ENCODE measurements around the gene TBC1D9B. TPM values are rescaled to one million over a fixed set of nuclear protein-coding genes. Genes with fewer than 3 reads are reported as not detected.
A peak's percentile ranks its signal among the peaks of the same experiment; 100 is the strongest.

TBC1D9B gene
- total and polyA plus RNA-seq, 2 of the 13 experiments (the other 11 are each of a cell fraction or from before 2014, with no cell fraction given): 35.0 to 50.0 TPM

GRCh38 chr5:179936976-179937681 lies 29.4 kb upstream of the TBC1D9B start:
- ATAC-seq: no peak
- POLR2A ChIA-PET: no interaction called here

GRCh38 chr5:179930788-179931473 lies 23.2 kb upstream of the TBC1D9B start:
- WGBS (ENCODE audit: low lambda C conversion rate): 80% methylated on average over 8 of the region's 8 CpGs
- no TSS peak for BruUV-seq (replicated peaks)
- ChIA-PET CTCF (ENCODE audit: low intra/inter-chr PET ratio, low total read pairs) (no interaction called here), POLR2A (no interaction called here)
- no peak for DNase-seq (ENCODE audit: low spot score)
- no peak for ATAC-seq
- Histone ChIP-seq H3K4me3 (replicated peaks in 1 of 3; ENCODE audit: insufficient read depth in 1 of 3, low read depth in 2 of 3, low read length in 3 of 3) (no peak overlapping the region), H3K9me3 (ENCODE audit: low read length) (no peaks in the 10 kb centered on the region), H4K20me1 (ENCODE audit: insufficient read depth, low read length) (no peaks in the 10 kb centered on the region), H3K4me2 (ENCODE audit: low read depth, low read length) (no peak overlapping the region), H3K79me2 (ENCODE audit: insufficient read depth, low read length) (no peaks in the 10 kb centered on the region), H3K4me1 (ENCODE audit: insufficient read depth, low read length) (no peaks in the 10 kb centered on the region), H2AFZ (ENCODE audit: low read length) (no peak overlapping the region), H3K27ac (ENCODE audit: extremely low read length, insufficient read depth, low read length) (no peak overlapping the region), H3K36me3 (replicated peaks in 1 of 2; ENCODE audit: control insufficient read depth in 1 of 2, insufficient read depth in 2 of 2, low read length in 2 of 2) (no peaks in the 10 kb centered on the region), H3K9ac (ENCODE audit: insufficient read depth, low read depth, low read length) (no peak overlapping the region), H3K27me3 (ENCODE audit: control insufficient read depth in 1 of 2, insufficient read depth in 2 of 2, low read length in 2 of 2) (no peaks in the 10 kb centered on the region)
- FAIRE-seq: no peak
- intact Hi-C loops (cut with micrococcal nuclease; ENCODE audit: unreplicated experiment): no loop called here
- in situ Hi-C loops (cut with HindIII; ENCODE audit: extremely low pct_ligation_motif_present, low pct_unique_long_range_greater_than_20kb): no loop called here
- TF ChIP-seq GABPB1 (CRISPR knock-in tag; IDR thresholded peaks at IDR 0.05): no peak
- TF ChIP-seq ZNF17 (CRISPR knock-in tag; IDR thresholded peaks at IDR 0.05): no peak
- TF ChIP-seq ZNF788 (CRISPR knock-in tag; IDR thresholded peaks at IDR 0.05; ENCODE audit: borderline replicate concordance): no peak
- no peak for TF ChIP-seq CCAR2 (optimal IDR thresholded peaks at IDR 0.05; ENCODE audit: low read depth, low read length)
- TF ChIP-seq NR3C1 (CRISPR knock-in tag; IDR thresholded peaks at IDR 0.05): no peak
- no peak for TF ChIP-seq RAD21 (CRISPR knock-in tag; IDR thresholded peaks at IDR 0.05)
- no peak for TF ChIP-seq YY1 (IDR thresholded peaks at IDR 0.05; ENCODE audit: insufficient read depth, insufficient replicate concordance, low read depth, low read length)
- TF ChIP-seq ZNF124 (CRISPR knock-in tag; IDR thresholded peaks at IDR 0.05): no peak
- TF ChIP-seq RORA (CRISPR knock-in tag; IDR thresholded peaks at IDR 0.05): no peak
- no peak for TF ChIP-seq ZBTB2 (CRISPR knock-in tag; IDR thresholded peaks at IDR 0.05; ENCODE audit: low read depth)
- no peak for TF ChIP-seq ISL2 (CRISPR knock-in tag; IDR thresholded peaks at IDR 0.05)
- no peak for TF ChIP-seq MXD1 (CRISPR knock-in tag; IDR thresholded peaks at IDR 0.05)
- no peak for TF ChIP-seq KDM5B (CRISPR knock-in tag; IDR thresholded peaks at IDR 0.05; ENCODE audit: borderline replicate concordance)
- no peak for TF ChIP-seq ETV6 (CRISPR knock-in tag; conservative IDR thresholded peaks at IDR 0.05)
- no peak for TF ChIP-seq HDAC1 (CRISPR knock-in tag; IDR thresholded peaks at IDR 0.05)

More at GRCh38 chr5:179936976-179937681, 29.4 kb upstream of the TBC1D9B start:
- DNase-seq (ENCODE audit: low spot score): no peak
- TF ChIP-seq ZNF143 (CRISPR knock-in tag; IDR thresholded peaks at IDR 0.05) (no peak), ZNF3 (CRISPR knock-in tag; IDR thresholded peaks at IDR 0.05) (no peak), CBX2 (IDR thresholded peaks at IDR 0.05; ENCODE audit: low read depth, low read length) (peak; percentile 79), CBX2 (CRISPR knock-in tag; IDR thresholded peaks at IDR 0.05; ENCODE audit: low read depth) (no peak), ZNF12 (CRISPR knock-in tag; IDR thresholded peaks at IDR 0.05) (no peak), MAFF (IDR thresholded peaks at IDR 0.05; ENCODE audit: low read depth, low read length) (peak; percentile 41; the same call in 1 of the 2 replicates), ZNF296 (CRISPR knock-in tag; conservative IDR thresholded peaks at IDR 0.05) (no peak), ISL2 (CRISPR knock-in tag; IDR thresholded peaks at IDR 0.05) (no peak)
- in situ Hi-C loops (cut with HindIII; ENCODE audit: extremely low pct_ligation_motif_present, low pct_unique_long_range_greater_than_20kb): no loop called here
- H2AFZ ChIP-seq (ENCODE audit: low read length): no peak overlapping the region
- H3K9me3 ChIP-seq (ENCODE audit: low read length): no peaks in the 10 kb centered on the region
- intact Hi-C loops (cut with micrococcal nuclease; ENCODE audit: unreplicated experiment): no loop called here
- no peak overlapping the region for H3K4me3 ChIP-seq (replicated peaks in 1 of 3; ENCODE audit: insufficient read depth in 1 of 3, low read depth in 2 of 3, low read length in 3 of 3)
- H3K27me3 ChIP-seq (ENCODE audit: control insufficient read depth in 1 of 2, insufficient read depth in 2 of 2, low read length in 2 of 2): no peaks in the 10 kb centered on the region
- CTCF ChIA-PET (ENCODE audit: low intra/inter-chr PET ratio, low total read pairs): no interaction called here
- no peaks in the 10 kb centered on the region for H3K79me2 ChIP-seq (ENCODE audit: insufficient read depth, low read length)
- 23% methylated on average over 13 of the region's 13 CpGs for WGBS (ENCODE audit: low lambda C conversion rate)
- H3K4me1 ChIP-seq (ENCODE audit: insufficient read depth, low read length): no peaks in the 10 kb centered on the region
- BruUV-seq (replicated peaks): no TSS peak
- no peak overlapping the region for H3K9ac ChIP-seq (ENCODE audit: insufficient read depth, low read depth, low read length)
- H3K36me3 ChIP-seq (replicated peaks in 1 of 2; ENCODE audit: control insufficient read depth in 1 of 2, insufficient read depth in 2 of 2, low read length in 2 of 2): no peaks in the 10 kb centered on the region
- no peak overlapping the region for H3K4me2 ChIP-seq (ENCODE audit: low read depth, low read length)
- no peaks in the 10 kb centered on the region for H4K20me1 ChIP-seq (ENCODE audit: insufficient read depth, low read length)
- no peak overlapping the region for H3K27ac ChIP-seq (ENCODE audit: extremely low read length, insufficient read depth, low read length)
- FAIRE-seq: no peak

All from HepG2 (cell line).